K562 (cell line): ENCODE results near the gene NANS. TPM values are rescaled to one million over a fixed set of nuclear protein-coding genes. Genes with fewer than 3 reads are reported as not detected.

ENCODE experiments used
- BHLHE40 ChIP-seq: IDR thresholded peaks from 2 replicates; pipeline ENCODE4 v1.6.1; 2011; ENCODE audit warnings: low read length, improper control_type of control experiment
- CXXC5 ChIP-seq: fragments of 250-450 bp; sonication (Bioruptor Pico); IDR thresholded peaks from 2 replicates; pipeline ENCODE4 v1.8.0; 2022; ENCODE audit warnings: inconsistent platforms, mild to moderate bottlenecking, moderate library complexity
- ETV5 ChIP-seq: sonication (generic); formaldehyde crosslinking; IDR thresholded peaks from 2 replicates; pipeline ENCODE4 v1.4.0; 2020; ENCODE audit warnings: low read depth, mild to moderate bottlenecking, missing genetic modification reagents
- HIVEP1 ChIP-seq: fragments of 250-450 bp; sonication (Bioruptor Pico); IDR thresholded peaks from 2 replicates; pipeline ENCODE4 v1.4.0; 2020; ENCODE audit warnings: mild to moderate bottlenecking
- KLF13 ChIP-seq: fragments of 450-650 bp; IDR thresholded peaks from 2 replicates; pipeline ENCODE4 v1.6.1; 2016; ENCODE audit warnings: missing genetic modification characterization, low read depth, mild to moderate bottlenecking, missing compliant biosample characterization, moderate library complexity, borderline replicate concordance
- MEIS2 ChIP-seq: fragments of 450-650 bp; IDR thresholded peaks from 2 replicates; pipeline ENCODE4 v1.6.1; 2014; ENCODE audit warnings: mild to moderate bottlenecking; ENCODE audit not compliant: partially characterized antibody
- RBBP5 ChIP-seq: fragments of 200-600 bp; sonication (generic); IDR thresholded peaks from 2 replicates; pipeline ENCODE4 v1.6.1; 2012; ENCODE audit warnings: borderline replicate concordance, mild to moderate bottlenecking, low read length, control low read depth, inconsistent platforms; ENCODE audit not compliant: insufficient read depth, poor library complexity, severe bottlenecking
- RHOXF2B ChIP-seq: fragments of 250-450 bp; sonication (Bioruptor Pico); conservative IDR thresholded peaks from 2 replicates; pipeline ENCODE4 v1.5.1; 2021
- SMAD4 ChIP-seq: fragments of 250-450 bp; sonication (Bioruptor Pico); conservative IDR thresholded peaks from 2 replicates; pipeline ENCODE4 v1.8.0; 2021; ENCODE audit warnings: inconsistent platforms, mild to moderate bottlenecking, moderate library complexity
- ZKSCAN1 ChIP-seq: fragments of 150-350 bp; IDR thresholded peaks from 2 replicates; pipeline ENCODE4 v1.6.1; 2016; ENCODE audit warnings: low read depth, low read length
- ZNF77 ChIP-seq: fragments of 250-450 bp; sonication (Bioruptor Pico); IDR thresholded peaks from 2 replicates; pipeline ENCODE4 v1.5.0; 2020
- polyA plus RNA-seq, 8 experiments: library from polyadenylated mRNA; depleted of rRNA in 4 of 8; stranded (reverse) in 5 of 8; unstranded in 3 of 8; fragments of >200 nt; fragmentation: Nextera tagmentation in 2 of 8; fragmentation: Illumina TruSeq in 1 of 8; extraction: Ambion mirVana in 2 of 8; extraction: Trizol in 1 of 8; gene quantifications; 2 replicates each; pipeline versions ENCODE4 v1.2.1 to v1.2.3, GENCODE V29; 2011 to 2014; ENCODE audit warnings: inconsistent platforms in 1 of 8, missing spikeins in 1 of 8
- total RNA-seq, 7 experiments: library from RNA; depleted of rRNA in 6 of 7; stranded (reverse); fragments of >200 nt in 6 of 7; fragmentation: Illumina TruSeq in 2 of 7; extraction: Trizol in 2 of 7; gene quantifications; 2 replicates each; pipeline versions ENCODE4 v1.2.1 to v1.2.3, GENCODE V29; 2011 to 2021; ENCODE audit warnings: low replicate concordance in 1 of 7
- TF ChIP-seq, protein P1 (sequence below): fragments of 450-650 bp; IDR thresholded peaks from 2 replicates; pipeline ENCODE4 v1.6.1; 2016; ENCODE audit warnings: mild to moderate bottlenecking, moderate library complexity
- TF ChIP-seq, protein P2 (sequence below): fragments of 450-650 bp; formaldehyde crosslinking; IDR thresholded peaks from 2 replicates; pipeline ENCODE4 v1.4.0; 2022; ENCODE audit warnings: mild to moderate bottlenecking, moderate library complexity
- TF ChIP-seq, protein P3 (sequence below): sonication (generic); formaldehyde crosslinking; IDR thresholded peaks from 2 replicates; pipeline ENCODE4 v1.8.0; 2022; ENCODE audit warnings: mild to moderate bottlenecking, missing genetic modification reagents

NANS gene
- total and polyA plus RNA-seq, 9 of the 15 experiments (the other 6 are each of a cell fraction or from before 2014, with no cell fraction given), result 37.1 to 181 (median 137) TPM

DNA sequence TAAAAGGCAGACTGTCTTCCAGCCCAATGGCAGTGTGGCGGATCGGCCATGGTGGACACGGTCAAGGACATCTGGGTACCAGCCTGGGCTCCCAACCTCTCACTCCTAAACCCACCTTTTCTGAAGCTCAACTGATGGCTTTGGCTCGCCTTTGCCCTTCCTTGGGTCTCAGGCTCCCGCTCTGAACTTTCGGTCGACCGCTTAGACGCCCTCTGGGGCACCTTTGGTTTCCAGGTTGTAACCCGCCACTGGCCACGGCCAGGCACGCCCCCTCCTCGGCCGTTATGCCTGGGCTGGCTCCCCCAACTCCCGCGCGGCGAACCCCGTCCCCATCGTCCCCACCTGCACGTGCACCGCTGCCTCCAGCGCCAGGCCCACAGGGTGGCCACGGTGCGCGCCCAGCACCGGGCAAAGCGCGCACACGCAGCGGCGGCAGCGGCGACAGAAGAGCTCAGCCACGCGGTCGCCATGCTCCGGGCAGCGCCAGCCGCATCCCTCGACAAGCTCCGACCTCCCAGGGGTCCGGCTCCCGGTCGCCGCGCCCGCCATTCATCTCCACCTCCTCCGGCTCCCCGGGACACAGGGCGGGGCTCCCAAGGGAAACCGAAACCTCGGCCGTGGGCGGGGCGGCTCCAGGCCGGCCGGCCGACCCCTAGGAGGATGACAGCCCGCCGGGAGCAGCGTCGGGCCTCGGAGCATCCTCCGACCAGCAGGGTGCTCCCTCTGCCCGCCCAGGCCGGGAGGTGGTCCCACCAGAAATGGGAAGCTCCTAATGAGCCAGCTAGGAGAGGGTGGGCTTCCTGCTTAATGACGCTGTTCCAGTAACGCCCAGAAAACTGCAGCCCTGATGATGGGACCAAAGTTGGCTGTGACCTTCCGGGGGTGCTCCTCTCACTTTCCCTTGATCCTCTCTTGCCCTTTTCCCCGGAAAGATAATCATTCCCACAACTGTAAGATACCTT is 62.4 kb downstream of the NANS start, which contains the start of gene TRIM14 (continued):
- TF ChIP-seq BHLHE40 (peak; percentile 81), CXXC5 (peak; percentile 77), MEIS2 (peak; percentile 3), ZNF77 (no peak), HIVEP1 (CRISPR knock-in tag) (no peak), SMAD4 (CRISPR knock-in tag) (peak; percentile 68), RBBP5 (peak; percentile 97), RHOXF2B (CRISPR knock-in tag) (no peak), ETV5 (CRISPR knock-in tag) (no peak), KLF13 (tag) (peak; percentile 57; the same call in 1 of the 2 replicates), ZKSCAN1 (no peak)
- TF ChIP-seq, protein P1, sequence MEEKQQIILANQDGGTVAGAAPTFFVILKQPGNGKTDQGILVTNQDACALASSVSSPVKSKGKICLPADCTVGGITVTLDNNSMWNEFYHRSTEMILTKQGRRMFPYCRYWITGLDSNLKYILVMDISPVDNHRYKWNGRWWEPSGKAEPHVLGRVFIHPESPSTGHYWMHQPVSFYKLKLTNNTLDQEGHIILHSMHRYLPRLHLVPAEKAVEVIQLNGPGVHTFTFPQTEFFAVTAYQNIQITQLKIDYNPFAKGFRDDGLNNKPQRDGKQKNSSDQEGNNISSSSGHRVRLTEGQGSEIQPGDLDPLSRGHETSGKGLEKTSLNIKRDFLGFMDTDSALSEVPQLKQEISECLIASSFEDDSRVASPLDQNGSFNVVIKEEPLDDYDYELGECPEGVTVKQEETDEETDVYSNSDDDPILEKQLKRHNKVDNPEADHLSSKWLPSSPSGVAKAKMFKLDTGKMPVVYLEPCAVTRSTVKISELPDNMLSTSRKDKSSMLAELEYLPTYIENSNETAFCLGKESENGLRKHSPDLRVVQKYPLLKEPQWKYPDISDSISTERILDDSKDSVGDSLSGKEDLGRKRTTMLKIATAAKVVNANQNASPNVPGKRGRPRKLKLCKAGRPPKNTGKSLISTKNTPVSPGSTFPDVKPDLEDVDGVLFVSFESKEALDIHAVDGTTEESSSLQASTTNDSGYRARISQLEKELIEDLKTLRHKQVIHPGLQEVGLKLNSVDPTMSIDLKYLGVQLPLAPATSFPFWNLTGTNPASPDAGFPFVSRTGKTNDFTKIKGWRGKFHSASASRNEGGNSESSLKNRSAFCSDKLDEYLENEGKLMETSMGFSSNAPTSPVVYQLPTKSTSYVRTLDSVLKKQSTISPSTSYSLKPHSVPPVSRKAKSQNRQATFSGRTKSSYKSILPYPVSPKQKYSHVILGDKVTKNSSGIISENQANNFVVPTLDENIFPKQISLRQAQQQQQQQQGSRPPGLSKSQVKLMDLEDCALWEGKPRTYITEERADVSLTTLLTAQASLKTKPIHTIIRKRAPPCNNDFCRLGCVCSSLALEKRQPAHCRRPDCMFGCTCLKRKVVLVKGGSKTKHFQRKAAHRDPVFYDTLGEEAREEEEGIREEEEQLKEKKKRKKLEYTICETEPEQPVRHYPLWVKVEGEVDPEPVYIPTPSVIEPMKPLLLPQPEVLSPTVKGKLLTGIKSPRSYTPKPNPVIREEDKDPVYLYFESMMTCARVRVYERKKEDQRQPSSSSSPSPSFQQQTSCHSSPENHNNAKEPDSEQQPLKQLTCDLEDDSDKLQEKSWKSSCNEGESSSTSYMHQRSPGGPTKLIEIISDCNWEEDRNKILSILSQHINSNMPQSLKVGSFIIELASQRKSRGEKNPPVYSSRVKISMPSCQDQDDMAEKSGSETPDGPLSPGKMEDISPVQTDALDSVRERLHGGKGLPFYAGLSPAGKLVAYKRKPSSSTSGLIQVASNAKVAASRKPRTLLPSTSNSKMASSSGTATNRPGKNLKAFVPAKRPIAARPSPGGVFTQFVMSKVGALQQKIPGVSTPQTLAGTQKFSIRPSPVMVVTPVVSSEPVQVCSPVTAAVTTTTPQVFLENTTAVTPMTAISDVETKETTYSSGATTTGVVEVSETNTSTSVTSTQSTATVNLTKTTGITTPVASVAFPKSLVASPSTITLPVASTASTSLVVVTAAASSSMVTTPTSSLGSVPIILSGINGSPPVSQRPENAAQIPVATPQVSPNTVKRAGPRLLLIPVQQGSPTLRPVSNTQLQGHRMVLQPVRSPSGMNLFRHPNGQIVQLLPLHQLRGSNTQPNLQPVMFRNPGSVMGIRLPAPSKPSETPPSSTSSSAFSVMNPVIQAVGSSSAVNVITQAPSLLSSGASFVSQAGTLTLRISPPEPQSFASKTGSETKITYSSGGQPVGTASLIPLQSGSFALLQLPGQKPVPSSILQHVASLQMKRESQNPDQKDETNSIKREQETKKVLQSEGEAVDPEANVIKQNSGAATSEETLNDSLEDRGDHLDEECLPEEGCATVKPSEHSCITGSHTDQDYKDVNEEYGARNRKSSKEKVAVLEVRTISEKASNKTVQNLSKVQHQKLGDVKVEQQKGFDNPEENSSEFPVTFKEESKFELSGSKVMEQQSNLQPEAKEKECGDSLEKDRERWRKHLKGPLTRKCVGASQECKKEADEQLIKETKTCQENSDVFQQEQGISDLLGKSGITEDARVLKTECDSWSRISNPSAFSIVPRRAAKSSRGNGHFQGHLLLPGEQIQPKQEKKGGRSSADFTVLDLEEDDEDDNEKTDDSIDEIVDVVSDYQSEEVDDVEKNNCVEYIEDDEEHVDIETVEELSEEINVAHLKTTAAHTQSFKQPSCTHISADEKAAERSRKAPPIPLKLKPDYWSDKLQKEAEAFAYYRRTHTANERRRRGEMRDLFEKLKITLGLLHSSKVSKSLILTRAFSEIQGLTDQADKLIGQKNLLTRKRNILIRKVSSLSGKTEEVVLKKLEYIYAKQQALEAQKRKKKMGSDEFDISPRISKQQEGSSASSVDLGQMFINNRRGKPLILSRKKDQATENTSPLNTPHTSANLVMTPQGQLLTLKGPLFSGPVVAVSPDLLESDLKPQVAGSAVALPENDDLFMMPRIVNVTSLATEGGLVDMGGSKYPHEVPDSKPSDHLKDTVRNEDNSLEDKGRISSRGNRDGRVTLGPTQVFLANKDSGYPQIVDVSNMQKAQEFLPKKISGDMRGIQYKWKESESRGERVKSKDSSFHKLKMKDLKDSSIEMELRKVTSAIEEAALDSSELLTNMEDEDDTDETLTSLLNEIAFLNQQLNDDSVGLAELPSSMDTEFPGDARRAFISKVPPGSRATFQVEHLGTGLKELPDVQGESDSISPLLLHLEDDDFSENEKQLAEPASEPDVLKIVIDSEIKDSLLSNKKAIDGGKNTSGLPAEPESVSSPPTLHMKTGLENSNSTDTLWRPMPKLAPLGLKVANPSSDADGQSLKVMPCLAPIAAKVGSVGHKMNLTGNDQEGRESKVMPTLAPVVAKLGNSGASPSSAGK, result peak; percentile 92
- TF ChIP-seq, protein P2, sequence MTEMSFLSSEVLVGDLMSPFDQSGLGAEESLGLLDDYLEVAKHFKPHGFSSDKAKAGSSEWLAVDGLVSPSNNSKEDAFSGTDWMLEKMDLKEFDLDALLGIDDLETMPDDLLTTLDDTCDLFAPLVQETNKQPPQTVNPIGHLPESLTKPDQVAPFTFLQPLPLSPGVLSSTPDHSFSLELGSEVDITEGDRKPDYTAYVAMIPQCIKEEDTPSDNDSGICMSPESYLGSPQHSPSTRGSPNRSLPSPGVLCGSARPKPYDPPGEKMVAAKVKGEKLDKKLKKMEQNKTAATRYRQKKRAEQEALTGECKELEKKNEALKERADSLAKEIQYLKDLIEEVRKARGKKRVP (CRISPR knock-in tag), result no peak
- TF ChIP-seq, protein P3, sequence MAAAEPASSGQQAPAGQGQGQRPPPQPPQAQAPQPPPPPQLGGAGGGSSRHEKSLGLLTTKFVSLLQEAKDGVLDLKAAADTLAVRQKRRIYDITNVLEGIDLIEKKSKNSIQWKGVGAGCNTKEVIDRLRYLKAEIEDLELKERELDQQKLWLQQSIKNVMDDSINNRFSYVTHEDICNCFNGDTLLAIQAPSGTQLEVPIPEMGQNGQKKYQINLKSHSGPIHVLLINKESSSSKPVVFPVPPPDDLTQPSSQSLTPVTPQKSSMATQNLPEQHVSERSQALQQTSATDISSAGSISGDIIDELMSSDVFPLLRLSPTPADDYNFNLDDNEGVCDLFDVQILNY (CRISPR knock-in tag), result no peak
